ENCODE results near the gene PRCD.
A peak's percentile ranks its signal among the peaks of the same experiment; 100 is the strongest.
"Not testable (repeated sequence)": the region's sequence is repeated elsewhere in the genome, so short reads cannot be mapped to it uniquely, and the experiment has no call there.

Gene PRCD

GRCh38 chr17:76515274-76515949, 24.4 kb upstream of the PRCD start:
- H3K27ac Mint-ChIP-seq, result peak overlapping the region; percentile 95
- H3K4me1 Mint-ChIP-seq (ENCODE audit: low read depth), result peaks cover 39% of the 10 kb centered on the region
- no peaks in the 10 kb centered on the region for H3K9me3 Mint-ChIP-seq (ENCODE audit: low read depth)
- peak overlapping the region; percentile 85 for H3K4me3 Mint-ChIP-seq
- no peaks in the 10 kb centered on the region for H3K27me3 Mint-ChIP-seq
- H3K36me3 Mint-ChIP-seq, result no peaks in the 10 kb centered on the region

- Mint-ChIP-seq H3K4me3 (no peak overlapping the region), H3K9me3 (ENCODE audit: low read depth) (no peaks in the 10 kb centered on the region)
These were observed 22.2 kb upstream of the PRCD start for GRCh38 chr17:76517638-76518038.

GRCh38 chr17:76519048-76519966, 20.5 kb upstream of the PRCD start:
- no peaks in the 10 kb centered on the region for H3K27me3 Mint-ChIP-seq
- no peak overlapping the region for H3K4me3 Mint-ChIP-seq
- H3K27ac Mint-ChIP-seq, result no peak overlapping the region
- H3K9me3 Mint-ChIP-seq (ENCODE audit: low read depth), result no peaks in the 10 kb centered on the region
- peaks cover 31% of the 10 kb centered on the region for H3K4me1 Mint-ChIP-seq (ENCODE audit: low read depth)
- no peaks in the 10 kb centered on the region for H3K36me3 Mint-ChIP-seq

More at GRCh38 chr17:76517638-76518038, 22.2 kb upstream of the PRCD start:
- no peaks in the 10 kb centered on the region for H3K27me3 Mint-ChIP-seq
- H3K4me1 Mint-ChIP-seq (ENCODE audit: low read depth), result peaks cover 28% of the 10 kb centered on the region
- H3K36me3 Mint-ChIP-seq, result no peaks in the 10 kb centered on the region
- H3K27ac Mint-ChIP-seq, result peak overlapping the region; percentile 28

GRCh38 chr17:76521262-76521661, 18.6 kb upstream of the PRCD start:
- Mint-ChIP-seq H3K9me3 (ENCODE audit: low read depth) (no peaks in the 10 kb centered on the region), H3K27me3 (no peaks in the 10 kb centered on the region), H3K27ac (no peak overlapping the region), H3K36me3 (no peaks in the 10 kb centered on the region), H3K4me3 (no peak overlapping the region), H3K4me1 (ENCODE audit: low read depth) (peaks cover 22% of the 10 kb centered on the region)

- H3K36me3 Mint-ChIP-seq; H3K9me3 Mint-ChIP-seq (ENCODE audit: low read depth); H3K27me3 Mint-ChIP-seq; H3K27ac Mint-ChIP-seq; H3K4me3 Mint-ChIP-seq: not testable (repeated sequence)
- H3K4me1 Mint-ChIP-seq (ENCODE audit: low read depth), result peaks cover 18% of the 10 kb centered on the region
These were observed 18.2 kb upstream of the PRCD start for GRCh38 chr17:76521683-76522082.

- Mint-ChIP-seq H3K4me1 (ENCODE audit: low read depth) (peaks cover 22% of the 10 kb centered on the region), H3K4me3 (no peak overlapping the region), H3K27ac (no peak overlapping the region), H3K36me3 (no peaks in the 10 kb centered on the region), H3K27me3 (no peaks in the 10 kb centered on the region), H3K9me3 (ENCODE audit: low read depth) (no peaks in the 10 kb centered on the region)
These were observed 16.5 kb upstream of the PRCD start for GRCh38 chr17:76523084-76524037.

- H3K9me3 Mint-ChIP-seq (ENCODE audit: low read depth), result no peaks in the 10 kb centered on the region
- H3K27ac Mint-ChIP-seq, result no peak overlapping the region
- H3K27me3 Mint-ChIP-seq, result no peaks in the 10 kb centered on the region
- no peaks in the 10 kb centered on the region for H3K36me3 Mint-ChIP-seq
- H3K4me3 Mint-ChIP-seq, result no peak overlapping the region
- H3K4me1 Mint-ChIP-seq (ENCODE audit: low read depth), result peaks cover 29% of the 10 kb centered on the region
These were observed 15.0 kb upstream of the PRCD start for GRCh38 chr17:76524598-76525512.

- H3K9me3 Mint-ChIP-seq (ENCODE audit: low read depth), result not testable (repeated sequence)
These were observed 14.4 kb upstream of the PRCD start for GRCh38 chr17:76525513-76525833.

GRCh38 chr17:76527016-76527415, 12.8 kb upstream of the PRCD start:
- not testable (repeated sequence) for H3K36me3 Mint-ChIP-seq; H3K9me3 Mint-ChIP-seq (ENCODE audit: low read depth); H3K27me3 Mint-ChIP-seq
- H3K27ac Mint-ChIP-seq, result peak overlapping the region; percentile 70
- H3K4me3 Mint-ChIP-seq, result peak overlapping the region; percentile 59
- H3K4me1 Mint-ChIP-seq (ENCODE audit: low read depth), result peaks cover 42% of the 10 kb centered on the region

More at GRCh38 chr17:76525513-76525833, 14.4 kb upstream of the PRCD start:
- H3K36me3 Mint-ChIP-seq, H3K27ac Mint-ChIP-seq, H3K4me3 Mint-ChIP-seq, H3K27me3 Mint-ChIP-seq: not testable (repeated sequence)
- peaks cover 34% of the 10 kb centered on the region for H3K4me1 Mint-ChIP-seq (ENCODE audit: low read depth)

GRCh38 chr17:76527430-76528111, 12.3 kb upstream of the PRCD start:
- H3K27me3 Mint-ChIP-seq, result no peaks in the 10 kb centered on the region
- H3K9me3 Mint-ChIP-seq (ENCODE audit: low read depth), result no peaks in the 10 kb centered on the region
- H3K4me3 Mint-ChIP-seq, result peak overlapping the region; percentile 59
- no peaks in the 10 kb centered on the region for H3K36me3 Mint-ChIP-seq
- H3K4me1 Mint-ChIP-seq (ENCODE audit: low read depth), result peaks cover 43% of the 10 kb centered on the region
- peak overlapping the region; percentile 85 for H3K27ac Mint-ChIP-seq

- H3K36me3 Mint-ChIP-seq, result no peaks in the 10 kb centered on the region
- H3K27ac Mint-ChIP-seq, result peak overlapping the region; percentile 85
- peaks cover 40% of the 10 kb centered on the region for H3K4me1 Mint-ChIP-seq (ENCODE audit: low read depth)
- H3K27me3 Mint-ChIP-seq, result no peaks in the 10 kb centered on the region
- no peaks in the 10 kb centered on the region for H3K9me3 Mint-ChIP-seq (ENCODE audit: low read depth)
- peak overlapping the region; percentile 73 for H3K4me3 Mint-ChIP-seq
These were observed 11.7 kb upstream of the PRCD start for GRCh38 chr17:76528156-76528527.

- Mint-ChIP-seq H3K4me3 (peak overlapping the region; percentile 61), H3K27ac (peak overlapping the region; percentile 85), H3K4me1 (ENCODE audit: low read depth) (peaks cover 35% of the 10 kb centered on the region), H3K36me3 (no peaks in the 10 kb centered on the region), H3K27me3 (no peaks in the 10 kb centered on the region), H3K9me3 (ENCODE audit: low read depth) (no peaks in the 10 kb centered on the region)
These were observed 11.2 kb upstream of the PRCD start for GRCh38 chr17:76528528-76529223.
